Esophagus mucosa (tissue), 1 donor: ENCODE results near the gene DNAH11. TPM values are rescaled to one million over a fixed set of nuclear protein-coding genes. Genes with fewer than 3 reads are reported as not detected.
A peak's percentile ranks its signal among the peaks of the same experiment; 100 is the strongest.

Experiments used
- ATAC-seq: fragments of 200-7000 bp; cut with Tn5 transposase; one replicate; pipeline ENCODE4 v1.9.1; 2020
- total RNA-seq: library from RNA; stranded (reverse); gene quantifications from one replicate; pipeline ENCODE4 v1.2.4, GENCODE V29; 2023
- donor health status: DM: yes; HTN: yes; CAD: no.

DNAH11 gene
- total RNA-seq, 1 donor from 2014 or later = 1.1 TPM

GRCh38 chr7:21548491-21548890 lies 5.7 kb downstream of the DNAH11 start:
- no peak for ATAC-seq

GRCh38 chr7:21550076-21550475 lies 7.2 kb downstream of the DNAH11 start:
- no peak for ATAC-seq

GRCh38 chr7:21550821-21551531 lies 8.1 kb downstream of the DNAH11 start:
- ATAC-seq = peak; percentile 81

- ATAC-seq = no peak
Measured at GRCh38 chr7:21562385-21562784, 19.5 kb downstream of the DNAH11 start.

- no peak for ATAC-seq
Measured at GRCh38 chr7:21565614-21566013, 22.8 kb downstream of the DNAH11 start.

GRCh38 chr7:21566094-21566493 lies 23.3 kb downstream of the DNAH11 start:
- ATAC-seq = no peak

DNA sequence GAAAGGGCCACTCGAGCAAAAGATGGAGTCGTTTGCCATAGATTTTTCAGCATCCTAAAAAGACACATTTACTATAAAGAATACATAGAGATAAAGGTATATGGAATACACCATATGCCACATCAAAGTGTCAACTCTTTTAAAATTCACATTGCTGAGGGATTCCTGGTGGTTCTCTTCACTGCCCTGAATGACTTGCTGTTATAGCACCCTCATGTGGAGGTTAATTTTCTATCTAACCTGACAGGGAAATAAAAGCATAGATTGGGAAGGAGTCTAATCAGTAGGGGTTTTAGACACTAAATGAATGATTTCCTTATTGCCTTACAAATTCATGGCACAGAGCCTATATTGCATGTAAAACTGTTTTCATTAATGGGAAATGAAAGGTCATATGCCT lies 25.9 kb downstream of the DNAH11 start:
- no peak for ATAC-seq

GRCh38 chr7:21572331-21573313 lies 29.8 kb downstream of the DNAH11 start:
- no peak for ATAC-seq

GRCh38 chr7:21579341-21580072 lies 36.7 kb downstream of the DNAH11 start:
- no peak for ATAC-seq

GRCh38 chr7:21580073-21580521 lies 37.3 kb downstream of the DNAH11 start:
- peak; percentile 96 for ATAC-seq

DNA sequence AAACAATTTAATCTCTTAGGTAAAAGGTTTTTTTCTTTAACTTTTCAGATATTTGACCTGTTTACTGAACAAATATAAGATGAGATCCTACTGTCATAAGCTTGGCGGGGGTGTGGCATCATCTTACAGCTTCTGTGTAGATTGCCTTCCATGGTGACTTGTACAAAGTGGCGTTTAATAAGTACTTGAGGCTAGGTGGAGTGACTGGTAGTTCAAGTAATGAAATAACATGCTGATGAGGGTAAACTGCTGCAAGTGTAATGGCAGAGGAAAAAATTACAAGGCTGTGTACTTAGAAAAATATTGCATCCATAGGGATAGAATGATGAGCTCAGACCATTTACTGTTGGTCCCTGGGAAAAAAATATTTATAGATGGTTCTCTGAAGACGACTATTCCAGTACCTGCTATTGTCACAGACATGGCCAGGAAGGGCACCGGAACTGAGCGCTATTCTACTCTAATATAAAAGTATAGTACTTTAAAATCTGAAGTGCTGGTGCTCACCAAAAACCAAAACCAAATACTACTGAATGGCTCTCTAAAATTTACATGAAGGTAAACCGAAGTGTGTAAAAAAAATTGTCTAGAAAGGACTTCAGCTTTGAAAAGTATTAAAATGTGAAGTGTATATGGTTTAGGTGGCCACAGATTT lies 42.4 kb downstream of the DNAH11 start:
- ATAC-seq = no peak

DNA sequence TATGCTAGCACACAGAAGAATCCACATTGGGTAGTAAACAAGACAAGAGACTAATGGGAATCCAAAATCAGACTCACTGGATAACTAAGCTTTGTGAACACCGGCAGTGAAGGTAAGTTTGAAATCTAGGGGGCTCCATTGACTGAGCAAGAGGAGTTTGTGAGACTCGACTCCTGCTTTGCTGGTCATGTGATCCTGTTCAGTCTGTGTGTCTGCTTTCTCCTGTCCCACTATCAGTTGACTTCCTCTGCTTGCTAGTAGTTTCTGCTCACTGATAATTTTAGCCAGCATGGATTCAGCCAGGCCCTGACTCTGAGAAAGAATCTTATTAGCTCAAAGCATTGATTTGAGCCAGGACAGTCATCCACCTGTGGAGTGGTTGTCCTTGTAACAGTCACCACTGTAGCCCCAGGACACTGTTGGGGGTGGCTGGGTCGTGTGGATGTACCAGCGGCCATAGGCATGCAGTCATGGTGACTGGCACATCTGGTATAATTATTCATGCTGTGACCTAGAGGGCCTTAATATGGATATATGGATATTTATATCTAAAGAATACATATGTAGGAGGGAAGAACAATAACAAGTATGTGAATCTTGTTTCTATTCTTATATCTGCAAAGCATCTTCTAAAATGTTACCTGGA lies 44.4 kb downstream of the DNAH11 start:
- no peak for ATAC-seq

- no peak for ATAC-seq
Measured at GRCh38 chr7:21596801-21597200, 54.0 kb downstream of the DNAH11 start.

GRCh38 chr7:21603462-21603861 lies 60.6 kb downstream of the DNAH11 start:
- ATAC-seq = no peak

DNA sequence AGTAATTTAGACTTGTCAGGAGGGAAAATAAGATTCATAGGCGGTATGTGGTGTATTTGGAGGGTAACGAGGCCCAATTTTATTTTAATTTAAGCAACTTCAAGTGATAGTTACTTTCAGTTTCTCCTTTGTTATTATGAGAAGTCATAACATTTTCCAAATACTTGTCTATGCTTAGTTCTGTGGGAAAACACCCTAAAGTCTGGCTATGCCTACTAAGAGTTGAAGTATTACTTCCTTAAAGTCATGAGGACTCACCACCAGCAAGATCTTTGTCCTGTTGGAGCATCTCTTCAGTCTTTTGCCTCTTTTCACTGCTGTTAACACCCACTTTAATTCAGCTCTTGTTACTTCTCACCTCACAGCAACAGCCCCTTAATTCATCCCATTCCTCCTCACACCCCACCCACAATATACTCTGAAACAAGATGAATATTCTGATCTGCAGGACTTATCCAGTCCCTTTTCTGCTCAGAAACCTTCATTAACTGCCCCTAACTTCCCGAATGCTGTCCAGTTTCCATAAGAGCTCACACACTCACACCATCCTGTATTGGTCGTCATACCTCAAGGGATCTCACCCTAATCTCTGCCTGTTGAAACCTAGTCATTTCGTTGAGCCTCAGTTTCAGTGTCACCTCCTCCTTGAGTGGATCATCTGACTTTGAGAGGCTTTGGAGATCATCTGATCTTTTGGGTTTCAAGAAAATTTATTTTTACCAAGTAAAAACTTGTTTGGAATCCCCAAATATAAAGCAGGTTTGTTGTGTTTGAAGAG lies 61.3 kb downstream of the DNAH11 start:
- no peak for ATAC-seq

- ATAC-seq = no peak
Measured at GRCh38 chr7:21605008-21605585, 62.3 kb downstream of the DNAH11 start.

DNA sequence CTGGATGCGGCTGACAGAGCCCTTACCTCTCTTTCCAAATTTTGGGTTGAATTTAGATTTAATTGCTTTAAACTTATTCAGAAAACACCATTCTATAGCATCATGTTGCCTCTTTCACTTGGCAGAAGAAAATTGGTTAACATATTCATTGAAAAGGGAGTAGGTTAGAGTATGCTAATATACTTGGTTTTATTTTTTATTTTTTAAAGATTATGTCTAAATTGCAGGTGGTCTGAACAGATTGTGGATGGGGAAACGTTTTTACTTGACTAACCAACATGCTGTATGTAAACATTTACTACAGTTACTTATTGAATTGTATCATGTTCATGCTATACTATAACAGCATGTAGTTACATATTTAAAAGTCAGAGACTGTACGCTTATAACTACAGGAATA lies 65.6 kb downstream of the DNAH11 start:
- ATAC-seq = no peak

DNA sequence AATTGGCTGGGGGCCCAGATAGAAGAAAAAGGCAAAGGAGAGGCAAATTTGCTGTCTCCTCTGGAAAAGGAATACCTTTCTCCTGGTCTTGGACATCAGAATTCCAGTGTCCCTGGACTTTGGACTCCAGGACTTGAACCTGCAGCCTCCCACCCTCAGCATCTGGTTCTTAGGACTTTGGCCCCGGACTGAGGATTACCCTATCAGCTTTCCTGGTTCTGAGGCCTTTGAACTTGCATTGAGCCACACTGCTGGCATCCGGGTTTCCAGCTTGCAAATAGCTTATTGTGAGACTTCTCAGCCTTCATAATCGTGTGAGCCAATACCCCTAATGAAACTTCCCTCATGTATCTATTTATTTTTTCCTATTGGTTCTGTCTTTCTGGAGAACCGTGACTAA lies 68.3 kb downstream of the DNAH11 start:
- no peak for ATAC-seq

DNA sequence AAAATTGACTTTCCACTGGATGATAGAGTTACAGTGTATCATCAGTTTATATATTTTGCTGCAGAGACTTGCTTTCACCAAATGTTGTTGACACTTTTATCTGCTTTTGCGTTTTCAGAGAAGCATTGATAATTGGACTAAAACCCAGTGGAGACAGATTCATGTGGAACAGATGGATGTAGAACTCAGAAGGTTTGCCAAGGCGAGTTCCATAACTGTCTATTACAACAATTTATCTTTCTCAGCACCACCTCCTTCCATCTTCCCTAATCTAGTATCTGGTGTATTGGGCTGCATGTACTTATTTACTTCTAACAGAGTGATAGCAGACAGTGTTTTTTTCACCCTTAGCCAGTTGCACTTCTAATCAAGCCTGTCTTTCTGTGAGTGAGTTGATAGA lies 73.3 kb downstream of the DNAH11 start:
- no peak for ATAC-seq

- no peak for ATAC-seq
Measured at GRCh38 chr7:21616796-21617436, 74.1 kb downstream of the DNAH11 start.
